Vagina (tissue), 2 donors: Measurements from ENCODE around the gene CACNA2D1. TPM values are rescaled to one million over a fixed set of nuclear protein-coding genes. Genes with fewer than 3 reads are reported as not detected.

Source experiments
- DNase-seq, 2 donors: peaks; one replicate each; pipeline ENCODE4 v3.0.0-alpha.2; 2017; ENCODE audit errors: extremely low spot score in 2 of 2
- H3K27ac ChIP-seq: fragments of 200-600 bp; sonication (generic); one replicate; pipeline ENCODE4 v1.5.1; 2019
- H3K27me3 ChIP-seq: fragments of 200-600 bp; sonication (generic); one replicate; pipeline ENCODE4 v1.5.1; 2019
- H3K36me3 ChIP-seq, 2 donors: fragments of 200-600 bp; sonication (generic); one replicate each; pipeline ENCODE4 v1.5.1; 2017 to 2019
- H3K4me1 ChIP-seq: fragments of 200-600 bp; sonication (generic); one replicate; pipeline ENCODE4 v1.5.1; 2019
- H3K4me3 ChIP-seq, 2 donors: fragments of 200-600 bp; sonication (generic); 1 replicate in 1 of 2; 2 replicates in 1 of 2; pipeline ENCODE4 v1.5.1; 2016 to 2019
- H3K9me3 ChIP-seq: fragments of 200-600 bp; sonication (generic); one replicate; pipeline ENCODE4 v1.5.1; 2019
- POLR2A ChIP-seq, 2 donors: fragments of 450-650 bp; IDR thresholded peaks; one replicate each; pipeline ENCODE4 v1.6.1; 2017; ENCODE audit warnings: antibody characterized with exemption in 2 of 2, mild to moderate bottlenecking in 2 of 2, moderate library complexity in 2 of 2
- POLR2AphosphoS5 ChIP-seq, 2 donors: sonication (generic); formaldehyde crosslinking; IDR thresholded peaks; one replicate each; pipeline ENCODE4 v1.9.0; 2017; ENCODE audit warnings: antibody characterized with exemption in 2 of 2, mild to moderate bottlenecking in 2 of 2, low read depth in 1 of 2; ENCODE audit not compliant: insufficient read depth in 1 of 2
- intact Hi-C: fragments of 100-400 bp; cut with DNase I; formaldehyde crosslinking; loops from one replicate; pipeline ENCODE4 v1.15.1; 2023
- total RNA-seq: library from RNA; depleted of rRNA; stranded (reverse); fragments of >200 nt; gene quantifications from one replicate; pipeline ENCODE4 v1.2.3, GENCODE V29; 2016
- TF ChIP-seq, protein P1 (sequence below), 3 experiments: fragments of 450-650 bp in 2 of 3; fragments of 200-600 bp in 1 of 3; sonication (generic) in 1 of 3; IDR thresholded peaks; one replicate each; pipeline ENCODE4 v1.5.1; 2017 to 2019; ENCODE audit warnings: antibody characterized with exemption in 3 of 3, mild to moderate bottlenecking in 2 of 3, moderate library complexity in 2 of 3

CACNA2D1 gene
- total RNA-seq, 1 donor from 2014 or later: 16.9 TPM

DNA sequence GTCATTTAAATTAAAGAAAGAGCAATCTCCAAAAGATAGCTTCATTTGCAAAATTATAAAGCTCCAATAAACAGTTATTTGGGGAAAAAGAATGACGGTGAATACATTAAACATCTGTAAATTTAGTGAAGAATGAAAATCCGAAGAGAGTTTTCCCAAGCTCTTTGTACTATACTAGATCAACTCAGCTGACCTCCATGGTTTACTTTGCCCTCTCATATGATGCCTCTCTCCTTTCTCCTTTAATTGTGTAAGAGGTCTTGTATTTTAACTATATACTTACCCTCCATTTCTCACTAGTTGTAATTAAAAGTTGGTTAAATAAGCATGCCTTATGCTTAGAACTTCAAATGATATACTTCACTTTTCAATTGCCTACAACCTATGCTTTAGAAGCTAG is 125.8 kb downstream of the CACNA2D1 start:
- no peaks in the 10 kb centered on the region for H3K4me1 ChIP-seq
- no peaks in the 10 kb centered on the region for H3K27me3 ChIP-seq
- no peak overlapping the region for H3K4me3 ChIP-seq
- no peak for DNase-seq
- intact Hi-C loops: no loop called here
- no peaks in the 10 kb centered on the region for H3K9me3 ChIP-seq
- no peak overlapping the region for H3K27ac ChIP-seq
- H3K36me3 ChIP-seq: no peaks in the 10 kb centered on the region
- TF ChIP-seq POLR2AphosphoS5 (IDR thresholded peaks at IDR 0.05; ENCODE audit: insufficient read depth in 1 of 2, low read depth in 1 of 2) (no peak), POLR2A (IDR thresholded peaks at IDR 0.05) (no peak)
- TF ChIP-seq, protein P1, sequence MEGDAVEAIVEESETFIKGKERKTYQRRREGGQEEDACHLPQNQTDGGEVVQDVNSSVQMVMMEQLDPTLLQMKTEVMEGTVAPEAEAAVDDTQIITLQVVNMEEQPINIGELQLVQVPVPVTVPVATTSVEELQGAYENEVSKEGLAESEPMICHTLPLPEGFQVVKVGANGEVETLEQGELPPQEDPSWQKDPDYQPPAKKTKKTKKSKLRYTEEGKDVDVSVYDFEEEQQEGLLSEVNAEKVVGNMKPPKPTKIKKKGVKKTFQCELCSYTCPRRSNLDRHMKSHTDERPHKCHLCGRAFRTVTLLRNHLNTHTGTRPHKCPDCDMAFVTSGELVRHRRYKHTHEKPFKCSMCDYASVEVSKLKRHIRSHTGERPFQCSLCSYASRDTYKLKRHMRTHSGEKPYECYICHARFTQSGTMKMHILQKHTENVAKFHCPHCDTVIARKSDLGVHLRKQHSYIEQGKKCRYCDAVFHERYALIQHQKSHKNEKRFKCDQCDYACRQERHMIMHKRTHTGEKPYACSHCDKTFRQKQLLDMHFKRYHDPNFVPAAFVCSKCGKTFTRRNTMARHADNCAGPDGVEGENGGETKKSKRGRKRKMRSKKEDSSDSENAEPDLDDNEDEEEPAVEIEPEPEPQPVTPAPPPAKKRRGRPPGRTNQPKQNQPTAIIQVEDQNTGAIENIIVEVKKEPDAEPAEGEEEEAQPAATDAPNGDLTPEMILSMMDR (IDR thresholded peaks at IDR 0.05): no peak

DNA sequence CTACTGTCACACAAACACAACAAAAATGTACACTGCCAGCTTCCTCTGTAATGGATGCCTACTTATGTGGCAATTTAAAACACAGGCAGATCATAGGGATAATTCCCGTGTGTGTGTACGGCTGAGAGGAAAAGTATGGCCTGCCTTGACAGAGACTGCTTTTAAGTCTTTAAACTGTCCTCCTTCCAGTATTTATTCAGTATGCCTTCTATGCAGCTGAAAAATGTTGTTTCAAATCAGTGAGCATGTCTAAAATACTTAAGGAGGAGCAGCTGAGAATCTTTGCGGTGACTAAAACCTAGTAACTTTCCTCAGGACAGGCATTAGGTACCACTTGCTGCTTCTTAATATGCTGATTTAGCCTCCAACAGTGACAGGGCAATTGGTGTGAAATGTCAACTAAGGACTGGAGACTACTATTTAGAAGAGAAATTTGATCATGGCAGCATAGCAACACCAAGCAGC is 126.3 kb downstream of the CACNA2D1 start:
- Histone ChIP-seq H3K4me3 (no peak overlapping the region), H3K36me3 (no peaks in the 10 kb centered on the region), H3K27ac (no peak overlapping the region), H3K27me3 (no peaks in the 10 kb centered on the region), H3K9me3 (no peaks in the 10 kb centered on the region), H3K4me1 (no peaks in the 10 kb centered on the region)
- TF ChIP-seq POLR2AphosphoS5 (IDR thresholded peaks at IDR 0.05; ENCODE audit: insufficient read depth in 1 of 2, low read depth in 1 of 2) (no peak), POLR2A (IDR thresholded peaks at IDR 0.05) (no peak)
- intact Hi-C loops: no loop called here
- DNase-seq: no peak

DNA sequence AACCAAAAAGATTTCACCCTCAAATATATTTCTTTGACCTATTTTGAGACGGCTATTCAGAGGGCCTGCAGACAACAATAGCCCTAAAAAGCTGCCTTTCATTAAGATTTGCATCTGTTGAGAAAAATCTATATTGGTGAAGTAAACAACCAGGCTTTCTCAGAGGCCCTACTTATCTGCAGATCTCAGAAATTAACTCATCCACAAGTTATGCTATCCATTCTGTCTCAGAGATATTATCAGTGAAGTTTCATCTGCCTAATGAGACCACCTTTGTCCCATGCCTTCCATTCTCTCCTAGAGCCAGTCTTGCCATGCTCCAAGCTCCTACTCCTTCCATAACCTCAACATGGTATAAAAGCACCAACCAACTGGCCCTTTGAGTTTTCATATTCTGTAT is 130.3 kb downstream of the CACNA2D1 start:
- no peak overlapping the region for H3K27ac ChIP-seq
- H3K4me3 ChIP-seq: no peak overlapping the region
- TF ChIP-seq POLR2AphosphoS5 (IDR thresholded peaks at IDR 0.05; ENCODE audit: insufficient read depth in 1 of 2, low read depth in 1 of 2) (no peak), POLR2A (IDR thresholded peaks at IDR 0.05) (no peak)
- TF ChIP-seq, protein P1 (IDR thresholded peaks at IDR 0.05): no peak
- H3K9me3 ChIP-seq: no peaks in the 10 kb centered on the region
- DNase-seq: no peak
- intact Hi-C loops: no loop called here
- H3K36me3 ChIP-seq: no peaks in the 10 kb centered on the region
- H3K27me3 ChIP-seq: no peaks in the 10 kb centered on the region
- no peaks in the 10 kb centered on the region for H3K4me1 ChIP-seq

DNA sequence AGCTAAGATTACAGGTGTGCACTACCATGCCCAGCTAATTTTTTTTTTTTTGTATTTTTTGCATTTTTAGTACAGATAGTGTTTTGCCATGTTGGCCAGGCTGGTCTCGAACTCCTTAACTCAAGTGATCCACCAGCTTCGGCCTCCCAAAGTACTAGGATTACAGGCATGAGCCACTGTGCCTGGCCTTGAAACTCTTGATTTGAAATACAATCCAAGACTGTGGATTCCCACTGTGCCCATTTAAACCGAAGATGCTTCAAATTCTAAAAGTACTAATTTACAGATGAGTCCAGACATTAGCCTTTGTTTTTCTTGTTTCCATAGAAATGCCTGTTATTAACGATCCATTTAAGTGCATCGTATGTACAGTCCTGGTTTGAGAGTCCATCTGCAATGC is 130.9 kb downstream of the CACNA2D1 start:
- no peak for DNase-seq
- Histone ChIP-seq H3K9me3 (no peaks in the 10 kb centered on the region), H3K4me3 (no peak overlapping the region), H3K4me1 (no peaks in the 10 kb centered on the region), H3K36me3 (no peaks in the 10 kb centered on the region), H3K27me3 (no peaks in the 10 kb centered on the region), H3K27ac (no peak overlapping the region)
- TF ChIP-seq POLR2AphosphoS5 (IDR thresholded peaks at IDR 0.05; ENCODE audit: insufficient read depth in 1 of 2, low read depth in 1 of 2) (no peak), POLR2A (IDR thresholded peaks at IDR 0.05) (no peak)
- TF ChIP-seq, protein P1 (IDR thresholded peaks at IDR 0.05): no peak
- intact Hi-C loops: no loop called here

DNA sequence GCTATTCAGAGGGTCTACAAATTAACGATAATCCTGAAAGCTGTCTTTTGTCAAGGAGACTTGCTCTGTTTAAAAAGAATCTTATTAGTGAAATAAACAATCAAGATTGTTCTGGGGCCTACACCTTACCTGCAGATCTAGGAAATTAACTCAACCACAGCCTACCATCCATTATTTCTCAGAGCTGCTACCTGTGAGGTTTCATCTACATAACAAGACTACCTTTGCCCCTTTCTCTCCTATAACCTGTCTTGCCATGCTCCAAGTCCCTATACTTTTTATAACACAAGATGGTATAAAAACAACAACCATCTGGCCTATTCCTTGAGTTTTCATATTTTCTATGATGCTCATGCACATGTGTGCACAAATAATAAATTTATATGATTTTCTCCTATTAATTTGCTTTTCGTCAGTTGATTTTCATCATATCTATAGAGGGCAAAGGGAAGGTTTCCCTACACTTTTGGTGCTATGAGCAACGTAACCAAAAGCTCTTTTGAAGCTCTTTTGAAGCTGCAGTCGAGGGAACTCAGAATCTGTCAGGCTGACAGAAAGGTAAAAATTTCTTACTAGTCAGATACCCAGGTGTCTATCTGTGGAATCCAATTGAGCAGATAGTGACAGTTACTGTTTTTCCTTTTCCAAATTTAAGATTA is 138.1 kb downstream of the CACNA2D1 start:
- no peaks in the 10 kb centered on the region for H3K36me3 ChIP-seq
- no peak for TF ChIP-seq POLR2A (IDR thresholded peaks at IDR 0.05)
- no peak for TF ChIP-seq POLR2AphosphoS5 (IDR thresholded peaks at IDR 0.05; ENCODE audit: insufficient read depth in 1 of 2, low read depth in 1 of 2)
- TF ChIP-seq, protein P1 (IDR thresholded peaks at IDR 0.05): no peak
- DNase-seq: no peak
- intact Hi-C loops: no loop called here
- no peaks in the 10 kb centered on the region for H3K4me1 ChIP-seq
- H3K27ac ChIP-seq: no peak overlapping the region
- H3K27me3 ChIP-seq: no peaks in the 10 kb centered on the region
- H3K4me3 ChIP-seq: no peak overlapping the region
- no peaks in the 10 kb centered on the region for H3K9me3 ChIP-seq
